Measurements from ENCODE around the gene LMO7. TPM values are rescaled to one million over a fixed set of nuclear protein-coding genes. Genes with fewer than 3 reads are reported as not detected.

Gene LMO7
- total RNA-seq, 2 donors from 2014 or later = 3.1 to 5.9 TPM

DNA sequence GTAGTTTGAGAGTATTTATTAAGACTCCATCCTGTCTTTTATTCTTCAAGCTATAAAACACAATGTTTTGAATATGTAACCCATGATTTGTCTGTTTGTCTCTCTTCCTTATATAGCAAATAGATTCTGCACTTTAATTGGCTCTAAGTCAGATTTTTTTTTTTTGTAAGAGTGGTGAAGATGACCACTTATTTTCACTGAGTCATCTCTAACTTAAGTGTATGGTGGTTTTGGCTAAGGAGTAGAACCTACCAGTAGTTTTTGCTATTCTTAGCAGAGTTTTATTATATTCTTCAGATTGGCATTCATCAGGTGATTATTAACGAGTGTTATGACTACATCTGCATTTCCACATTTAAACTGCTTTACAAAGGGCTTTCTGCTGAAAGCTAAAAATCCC, 194.7 kb downstream of the LMO7 start:
- Mint-ChIP-seq H3K27me3 (no peaks in the 10 kb centered on the region), H3K9me3 (peaks cover 6% of the 10 kb centered on the region), H3K27ac (no peak overlapping the region), H3K4me3 (no peak overlapping the region), H3K36me3 (no peaks in the 10 kb centered on the region), H3K4me1 (ENCODE audit: low read depth in 2 of 2) (no peaks in the 10 kb centered on the region)
- ATAC-seq = no peak
- no peak for DNase-seq (ENCODE audit: low spot score)

GRCh38 chr13:75831389-75831788, 195.3 kb downstream of the LMO7 start:
- Mint-ChIP-seq H3K27me3 (no peaks in the 10 kb centered on the region), H3K9me3 (peaks cover 6% of the 10 kb centered on the region), H3K27ac (no peak overlapping the region), H3K4me3 (no peak overlapping the region), H3K4me1 (ENCODE audit: low read depth in 2 of 2) (no peaks in the 10 kb centered on the region), H3K36me3 (no peaks in the 10 kb centered on the region)
- no peak for DNase-seq (ENCODE audit: low spot score)
- no peak for ATAC-seq

- peaks cover 6% of the 10 kb centered on the region for H3K9me3 Mint-ChIP-seq
- ATAC-seq (no peak), DNase-seq (ENCODE audit: low spot score) (no peak)
- H3K27me3 Mint-ChIP-seq = no peaks in the 10 kb centered on the region
- no peak overlapping the region for H3K27ac Mint-ChIP-seq
- no peak overlapping the region for H3K4me3 Mint-ChIP-seq
- no peaks in the 10 kb centered on the region for H3K4me1 Mint-ChIP-seq (ENCODE audit: low read depth in 2 of 2)
- no peaks in the 10 kb centered on the region for H3K36me3 Mint-ChIP-seq
These were observed 196.7 kb downstream of the LMO7 start for GRCh38 chr13:75832812-75833211.

DNA sequence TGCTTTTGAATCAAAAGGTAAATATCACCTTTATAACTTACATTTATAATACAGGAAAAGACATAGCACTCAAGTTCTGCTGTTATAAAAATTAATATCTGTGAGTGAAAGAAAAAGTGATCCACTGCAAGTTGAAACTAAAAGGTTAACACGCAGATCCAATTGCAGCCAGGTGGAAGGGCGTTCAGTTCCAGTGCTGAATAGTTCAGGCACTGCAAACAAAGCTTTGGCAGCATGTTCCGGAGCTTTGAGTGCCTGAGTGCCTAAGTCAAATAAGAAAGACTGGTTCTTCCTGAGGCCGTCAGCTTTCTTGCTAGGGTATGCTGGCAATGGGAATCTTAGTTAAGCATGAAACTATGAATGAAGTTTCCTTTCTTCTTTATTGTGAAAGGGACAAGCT, 200.3 kb downstream of the LMO7 start:
- Mint-ChIP-seq H3K27me3 (no peaks in the 10 kb centered on the region), H3K4me1 (ENCODE audit: low read depth in 2 of 2) (no peaks in the 10 kb centered on the region), H3K36me3 (no peaks in the 10 kb centered on the region), H3K4me3 (no peak overlapping the region), H3K9me3 (no peaks in the 10 kb centered on the region), H3K27ac (no peak overlapping the region)
- DNase-seq (ENCODE audit: low spot score) (no peak), ATAC-seq (no peak)

GRCh38 chr13:75838366-75839005, 202.4 kb downstream of the LMO7 start:
- H3K27ac Mint-ChIP-seq = no peak overlapping the region
- no peaks in the 10 kb centered on the region for H3K9me3 Mint-ChIP-seq
- ATAC-seq = no peak

GRCh38 chr13:75839406-75839805, 203.3 kb downstream of the LMO7 start:
- DNase-seq (ENCODE audit: low spot score) (no peak), ATAC-seq (no peak)
- peaks cover 0 to 3% of the 10 kb centered on the region in 2 donors for H3K4me1 Mint-ChIP-seq (ENCODE audit: low read depth in 2 of 2)
- no peak overlapping the region for H3K4me3 Mint-ChIP-seq
- no peaks in the 10 kb centered on the region for H3K27me3 Mint-ChIP-seq
- no peak overlapping the region for H3K27ac Mint-ChIP-seq
- peaks cover 12% of the 10 kb centered on the region for H3K36me3 Mint-ChIP-seq
- no peaks in the 10 kb centered on the region for H3K9me3 Mint-ChIP-seq

More at GRCh38 chr13:75838366-75839005, 202.4 kb downstream of the LMO7 start:
- Mint-ChIP-seq H3K4me3 (no peak overlapping the region), H3K36me3 (peaks cover 12% of the 10 kb centered on the region), H3K27me3 (no peaks in the 10 kb centered on the region), H3K4me1 (ENCODE audit: low read depth in 2 of 2) (peaks cover 0 to 3% of the 10 kb centered on the region in 2 donors)
- no peak for DNase-seq (ENCODE audit: low spot score)

DNA sequence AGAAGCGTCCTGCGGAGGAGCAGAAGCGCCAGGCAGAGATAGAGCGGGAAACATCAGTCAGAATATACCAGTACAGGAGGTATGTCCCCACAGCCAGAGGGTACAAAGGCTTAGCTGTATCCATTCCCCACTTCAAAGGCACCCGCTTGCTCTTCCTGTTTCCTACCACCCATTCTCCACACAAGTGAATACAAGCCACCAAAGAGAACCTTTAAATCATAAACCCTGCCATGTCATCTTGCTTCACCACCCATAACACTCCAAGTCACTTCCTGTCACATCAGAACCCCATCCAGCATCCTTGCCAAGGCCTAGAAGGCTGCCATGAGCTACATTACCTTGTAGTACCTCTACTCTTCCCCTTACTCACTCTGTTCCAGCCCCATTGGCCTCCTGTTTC, 205.8 kb downstream of the LMO7 start:
- no peak for ATAC-seq
- H3K27me3 Mint-ChIP-seq = no peaks in the 10 kb centered on the region
- no peaks in the 10 kb centered on the region for H3K9me3 Mint-ChIP-seq
- peaks cover 0 to 3% of the 10 kb centered on the region in 2 donors for H3K4me1 Mint-ChIP-seq (ENCODE audit: low read depth in 2 of 2)
- peaks cover 12% of the 10 kb centered on the region for H3K36me3 Mint-ChIP-seq
- no peak overlapping the region for H3K27ac Mint-ChIP-seq
- no peak for DNase-seq (ENCODE audit: low spot score)
- H3K4me3 Mint-ChIP-seq = no peak overlapping the region

DNA sequence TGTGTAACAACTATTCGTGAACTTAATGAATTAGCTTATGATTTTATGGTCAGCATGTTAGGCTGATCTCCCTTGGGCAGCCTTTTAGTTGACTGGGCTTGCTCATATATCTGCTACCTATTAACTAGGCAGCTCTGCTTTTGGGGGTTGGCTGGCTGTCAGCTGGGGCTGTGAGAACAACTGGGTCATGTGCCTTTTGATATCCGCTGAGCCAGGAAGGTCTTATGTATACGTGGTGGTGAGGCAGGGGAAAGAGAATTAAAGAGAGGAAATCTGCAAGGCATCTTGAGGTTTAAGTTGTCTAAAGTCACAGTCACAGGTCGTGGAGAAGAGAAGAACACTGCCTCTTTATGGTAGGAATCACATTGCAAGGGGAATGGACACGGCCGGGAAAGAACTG, 206.9 kb downstream of the LMO7 start:
- Mint-ChIP-seq H3K36me3 (peaks cover 12% of the 10 kb centered on the region), H3K4me3 (no peak overlapping the region), H3K4me1 (ENCODE audit: low read depth in 2 of 2) (peaks cover 0 to 3% of the 10 kb centered on the region in 2 donors), H3K27ac (no peak overlapping the region), H3K27me3 (no peaks in the 10 kb centered on the region), H3K9me3 (no peaks in the 10 kb centered on the region)
- ATAC-seq (no peak), DNase-seq (ENCODE audit: low spot score) (no peak)

DNA sequence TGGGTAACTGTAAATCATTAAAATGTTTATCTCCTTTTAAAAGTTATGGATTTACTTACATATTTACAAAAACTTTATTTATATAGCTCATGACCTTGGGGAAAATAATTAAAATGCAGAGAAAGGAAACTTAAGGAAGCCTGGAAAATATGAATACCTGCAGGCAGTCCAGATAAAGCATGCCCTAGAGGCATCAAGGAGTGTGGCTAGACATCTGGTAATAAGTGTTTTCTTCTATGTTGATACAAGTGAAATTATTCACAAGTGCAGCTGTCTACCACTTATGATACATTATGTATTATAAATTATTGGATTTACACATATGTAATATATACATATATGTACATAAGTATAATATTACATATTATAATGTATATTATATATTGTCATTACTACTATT, 207.9 kb downstream of the LMO7 start:
- Mint-ChIP-seq H3K27ac (no peak overlapping the region), H3K36me3 (peaks cover 12% of the 10 kb centered on the region), H3K27me3 (no peaks in the 10 kb centered on the region), H3K4me1 (ENCODE audit: low read depth in 2 of 2) (peaks cover 0 to 3% of the 10 kb centered on the region in 2 donors), H3K4me3 (no peak overlapping the region), H3K9me3 (no peaks in the 10 kb centered on the region)
- no peak for DNase-seq (ENCODE audit: low spot score)
- ATAC-seq = no peak

- H3K4me1 Mint-ChIP-seq (ENCODE audit: low read depth in 2 of 2) = no peaks in the 10 kb centered on the region
- no peak overlapping the region for H3K27ac Mint-ChIP-seq
- H3K4me3 Mint-ChIP-seq = no peak overlapping the region
- peaks cover 6% of the 10 kb centered on the region for H3K36me3 Mint-ChIP-seq
- ATAC-seq (no peak), DNase-seq (ENCODE audit: low spot score) (no peak)
- no peaks in the 10 kb centered on the region for H3K27me3 Mint-ChIP-seq
- H3K9me3 Mint-ChIP-seq = no peaks in the 10 kb centered on the region
These were observed 211.5 kb downstream of the LMO7 start for GRCh38 chr13:75847588-75847987.

- DNase-seq (ENCODE audit: low spot score) = no peak
- Mint-ChIP-seq H3K36me3 (no peaks in the 10 kb centered on the region), H3K9me3 (no peaks in the 10 kb centered on the region), H3K4me1 (ENCODE audit: low read depth in 2 of 2) (no peaks in the 10 kb centered on the region), H3K4me3 (no peak overlapping the region), H3K27me3 (no peaks in the 10 kb centered on the region), H3K27ac (no peak overlapping the region)
- ATAC-seq = no peak
These were observed 214.8 kb downstream of the LMO7 start for GRCh38 chr13:75850916-75851315.

DNA sequence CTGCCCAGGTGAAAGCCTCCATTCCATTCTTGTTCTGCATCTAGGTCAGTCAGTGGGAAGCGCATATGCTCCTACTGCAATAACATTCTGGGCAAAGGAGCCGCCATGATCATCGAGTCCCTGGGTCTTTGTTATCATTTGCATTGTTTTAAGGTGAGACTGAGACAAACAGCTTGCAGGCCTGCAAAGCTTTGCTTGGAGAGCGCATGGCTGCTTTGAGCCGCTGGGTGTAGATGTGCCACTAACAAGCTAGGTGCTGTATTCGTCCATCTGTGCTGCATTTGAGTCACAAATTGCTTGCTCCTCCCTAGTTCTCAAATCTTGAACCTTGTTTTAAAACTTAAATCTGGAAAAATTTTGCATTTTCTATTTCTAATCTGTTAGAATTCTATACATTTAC, 219.1 kb downstream of the LMO7 start:
- DNase-seq (ENCODE audit: low spot score) (no peak), ATAC-seq (no peak)
- Mint-ChIP-seq H3K4me1 (ENCODE audit: low read depth in 2 of 2) (no peaks in the 10 kb centered on the region), H3K27ac (no peak overlapping the region), H3K4me3 (no peak overlapping the region), H3K36me3 (no peaks in the 10 kb centered on the region), H3K9me3 (no peaks in the 10 kb centered on the region), H3K27me3 (no peaks in the 10 kb centered on the region)

- ATAC-seq = no peak
These were observed 219.7 kb downstream of the LMO7 start for GRCh38 chr13:75855847-75856246.

GRCh38 chr13:75857291-75857690, 221.2 kb downstream of the LMO7 start:
- no peaks in the 10 kb centered on the region for H3K4me1 Mint-ChIP-seq (ENCODE audit: low read depth in 2 of 2)

More at GRCh38 chr13:75855847-75856246, 219.7 kb downstream of the LMO7 start:
- Mint-ChIP-seq H3K27me3 (no peaks in the 10 kb centered on the region), H3K9me3 (no peaks in the 10 kb centered on the region), H3K27ac (no peak overlapping the region), H3K4me1 (ENCODE audit: low read depth in 2 of 2) (no peaks in the 10 kb centered on the region), H3K4me3 (no peak overlapping the region), H3K36me3 (no peaks in the 10 kb centered on the region)
- DNase-seq (ENCODE audit: low spot score) = no peak

GRCh38 chr13:75860935-75861334, 224.8 kb downstream of the LMO7 start:
- H3K27ac Mint-ChIP-seq = no peak overlapping the region
- ATAC-seq = no peak

More at GRCh38 chr13:75857291-75857690, 221.2 kb downstream of the LMO7 start:
- ATAC-seq (no peak), DNase-seq (ENCODE audit: low spot score) (no peak)
- Mint-ChIP-seq H3K27ac (no peak overlapping the region), H3K4me3 (no peak overlapping the region), H3K36me3 (no peaks in the 10 kb centered on the region), H3K27me3 (no peaks in the 10 kb centered on the region), H3K9me3 (no peaks in the 10 kb centered on the region)

More at GRCh38 chr13:75860935-75861334, 224.8 kb downstream of the LMO7 start:
- Mint-ChIP-seq H3K4me1 (ENCODE audit: low read depth in 2 of 2) (no peaks in the 10 kb centered on the region), H3K9me3 (no peaks in the 10 kb centered on the region), H3K27me3 (no peaks in the 10 kb centered on the region), H3K4me3 (no peak overlapping the region), H3K36me3 (no peaks in the 10 kb centered on the region)
- no peak for DNase-seq (ENCODE audit: low spot score)
